ENCODE data around the gene FAM3C.

DNA sequence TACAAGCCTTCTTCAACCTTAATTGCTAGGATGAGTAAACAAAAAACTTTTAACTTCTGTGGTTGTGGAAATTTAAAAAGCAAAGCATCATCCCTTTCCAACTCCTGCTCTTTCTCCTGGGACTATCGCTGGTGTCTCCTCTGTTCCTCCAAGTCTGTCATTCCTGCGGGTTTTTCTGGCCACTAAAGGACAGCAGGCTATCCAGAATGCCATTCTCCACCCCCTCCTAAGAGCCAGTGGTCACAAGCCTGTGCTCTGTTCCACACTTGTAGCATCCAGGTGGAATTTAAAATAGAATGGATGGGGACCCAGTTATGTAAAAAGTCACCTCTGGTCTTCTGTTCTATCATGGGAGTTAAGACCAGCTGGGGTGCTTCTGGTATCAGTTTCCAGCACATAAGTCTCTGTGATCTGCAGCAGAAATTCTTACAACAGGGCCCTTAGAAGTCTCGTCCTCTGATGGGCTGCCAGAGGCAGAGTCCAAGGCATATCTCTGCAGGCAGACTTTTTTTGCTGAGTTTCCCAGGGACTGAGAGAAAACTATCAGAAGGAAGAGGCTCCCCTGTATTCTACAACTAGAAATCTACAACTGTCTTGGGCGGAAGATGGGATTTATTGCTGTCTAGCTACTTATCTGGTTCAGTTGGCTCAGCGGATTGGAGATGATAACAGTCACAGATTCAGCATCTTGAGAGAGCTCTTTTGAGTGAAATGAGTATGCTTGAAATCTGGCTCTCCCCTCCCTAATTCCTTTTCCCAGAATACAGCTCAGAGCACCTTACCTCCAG is 72.4 kb downstream of the FAM3C start:
- TF ChIP-seq, protein P1, sequence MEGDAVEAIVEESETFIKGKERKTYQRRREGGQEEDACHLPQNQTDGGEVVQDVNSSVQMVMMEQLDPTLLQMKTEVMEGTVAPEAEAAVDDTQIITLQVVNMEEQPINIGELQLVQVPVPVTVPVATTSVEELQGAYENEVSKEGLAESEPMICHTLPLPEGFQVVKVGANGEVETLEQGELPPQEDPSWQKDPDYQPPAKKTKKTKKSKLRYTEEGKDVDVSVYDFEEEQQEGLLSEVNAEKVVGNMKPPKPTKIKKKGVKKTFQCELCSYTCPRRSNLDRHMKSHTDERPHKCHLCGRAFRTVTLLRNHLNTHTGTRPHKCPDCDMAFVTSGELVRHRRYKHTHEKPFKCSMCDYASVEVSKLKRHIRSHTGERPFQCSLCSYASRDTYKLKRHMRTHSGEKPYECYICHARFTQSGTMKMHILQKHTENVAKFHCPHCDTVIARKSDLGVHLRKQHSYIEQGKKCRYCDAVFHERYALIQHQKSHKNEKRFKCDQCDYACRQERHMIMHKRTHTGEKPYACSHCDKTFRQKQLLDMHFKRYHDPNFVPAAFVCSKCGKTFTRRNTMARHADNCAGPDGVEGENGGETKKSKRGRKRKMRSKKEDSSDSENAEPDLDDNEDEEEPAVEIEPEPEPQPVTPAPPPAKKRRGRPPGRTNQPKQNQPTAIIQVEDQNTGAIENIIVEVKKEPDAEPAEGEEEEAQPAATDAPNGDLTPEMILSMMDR (conservative IDR thresholded peaks at IDR 0.05 in 1 of 2, IDR thresholded peaks at IDR 0.05 in 1 of 2; ENCODE audit: low read depth in 1 of 2, low read length in 2 of 2): no peak
- no peak for TF ChIP-seq EZH2 (IDR thresholded peaks at IDR 0.05; ENCODE audit: low read length, missing control alignments)
